ENCODE measurements around the gene ALDOB.
"Not testable (repeated sequence)": the region's sequence is repeated elsewhere in the genome, so short reads cannot be mapped to it uniquely, and the experiment has no call there.

The ALDOB gene

DNA sequence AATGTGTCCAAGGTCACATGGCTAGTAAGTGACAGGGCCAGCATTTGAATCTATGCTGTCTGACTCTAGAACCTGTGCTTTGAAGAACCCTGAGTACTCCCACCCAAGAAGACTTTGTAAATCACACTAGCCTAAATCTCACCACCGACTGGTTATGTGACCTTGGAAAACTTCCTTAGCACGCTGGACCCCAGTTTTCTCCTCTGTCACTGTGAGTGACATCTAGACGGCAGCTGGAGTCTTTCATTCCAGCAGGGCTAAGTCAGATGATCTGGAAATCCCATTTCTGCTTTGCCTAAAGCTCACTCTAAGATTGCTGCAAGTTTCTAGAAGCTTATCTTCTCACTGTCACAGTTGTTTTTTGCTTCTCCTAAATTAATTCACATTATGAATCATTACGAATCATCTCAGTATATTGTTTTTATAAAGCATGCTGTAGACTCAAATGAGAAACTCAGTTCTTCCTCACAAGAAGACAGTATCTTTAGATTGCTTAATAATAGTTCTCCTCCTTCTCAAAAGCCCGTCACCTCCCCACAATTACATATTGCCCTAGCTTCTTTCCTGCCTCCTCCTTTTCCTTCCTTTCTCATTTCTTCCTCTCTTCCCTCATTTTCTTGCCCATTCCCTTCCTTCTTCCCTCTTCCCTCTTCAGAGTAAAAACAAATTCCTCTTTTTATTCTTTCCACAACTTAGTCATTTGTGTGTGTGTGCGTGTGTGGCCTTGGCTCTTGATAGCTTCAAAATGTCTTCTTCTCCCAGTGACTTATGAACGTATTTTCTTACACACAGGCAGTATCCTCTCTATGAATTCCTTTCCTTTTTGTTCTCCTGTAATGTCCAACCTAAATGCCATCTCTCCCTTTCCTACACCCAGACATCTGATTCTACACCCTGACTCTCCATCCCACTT lies 16.8 kb downstream of the ALDOB start:
- DNase-seq = peak; percentile 14

DNA sequence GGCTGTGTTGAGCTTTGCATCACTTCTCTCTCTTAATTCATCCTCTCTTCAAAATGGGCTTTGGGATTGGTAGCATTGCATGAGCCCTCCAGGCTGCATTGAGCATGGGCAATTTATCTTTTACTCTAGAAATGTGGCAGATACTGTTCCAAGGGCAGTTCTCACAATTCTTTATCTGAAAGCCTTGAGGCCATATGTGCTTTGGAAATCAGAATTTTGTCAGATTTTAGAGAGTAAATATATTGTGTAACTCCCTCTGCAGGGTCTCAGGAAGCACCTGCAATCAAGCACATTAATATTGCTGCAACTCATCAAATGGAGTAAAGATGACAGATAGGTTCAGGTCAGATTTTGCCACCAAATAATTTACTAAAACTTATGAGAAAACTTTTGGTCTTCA lies 17.6 kb downstream of the ALDOB start:
- DNase-seq = no peak

- no peak for DNase-seq
Measured at GRCh38 chr9:101417389-101417788, 18.2 kb downstream of the ALDOB start.

DNA sequence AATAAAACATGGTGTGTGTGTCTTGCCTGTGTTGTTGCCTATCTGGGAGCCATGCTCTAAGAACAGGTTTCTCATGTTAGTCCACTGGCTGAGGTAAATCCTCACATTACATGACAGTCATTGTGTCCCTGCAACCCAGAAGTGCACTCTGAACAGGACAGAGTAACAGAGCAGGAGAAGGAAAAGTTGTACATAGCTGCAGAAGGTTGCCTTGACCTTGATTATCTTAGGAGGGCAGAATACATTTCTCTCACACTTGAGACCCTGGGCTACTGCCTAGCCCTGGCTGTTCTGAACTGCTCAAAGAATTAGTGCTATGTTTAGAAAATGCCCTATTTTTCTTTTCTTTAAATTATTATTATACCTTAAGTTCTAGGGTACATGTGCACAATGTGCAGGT lies 20.0 kb downstream of the ALDOB start:
- DNase-seq = no peak

DNA sequence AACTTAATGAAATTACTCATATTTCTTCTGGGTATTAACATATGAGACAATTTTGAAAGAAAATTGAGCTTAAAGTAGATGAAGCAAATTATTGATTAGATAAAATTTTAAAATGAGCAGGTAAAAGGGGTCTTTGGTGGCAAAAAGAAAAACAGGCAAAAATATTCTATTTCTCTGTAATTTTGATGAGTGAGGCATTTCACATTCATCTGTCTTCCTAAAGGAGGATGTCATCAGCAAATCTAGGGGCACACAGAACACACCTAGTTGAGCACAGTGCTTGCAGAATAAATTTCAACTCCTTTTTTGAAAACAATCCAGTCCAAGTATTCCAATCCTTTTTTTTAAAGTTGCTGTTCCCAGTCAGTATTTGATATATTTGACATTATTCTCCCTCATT lies 20.7 kb downstream of the ALDOB start:
- no peak for DNase-seq

GRCh38 chr9:101409079-101409477 lies 26.5 kb downstream of the ALDOB start:
- DNase-seq = no peak

GRCh38 chr9:101408374-101409078 lies 27.0 kb downstream of the ALDOB start:
- DNase-seq = no peak

- no peak for DNase-seq
Measured at GRCh38 chr9:101403516-101404285, 31.9 kb downstream of the ALDOB start.

GRCh38 chr9:101400120-101400519 lies 35.5 kb downstream of the ALDOB start:
- DNase-seq = peak; percentile 23

- DNase-seq = peak; percentile 59
Measured at GRCh38 chr9:101399643-101399970, 36.0 kb downstream of the ALDOB start.

DNA sequence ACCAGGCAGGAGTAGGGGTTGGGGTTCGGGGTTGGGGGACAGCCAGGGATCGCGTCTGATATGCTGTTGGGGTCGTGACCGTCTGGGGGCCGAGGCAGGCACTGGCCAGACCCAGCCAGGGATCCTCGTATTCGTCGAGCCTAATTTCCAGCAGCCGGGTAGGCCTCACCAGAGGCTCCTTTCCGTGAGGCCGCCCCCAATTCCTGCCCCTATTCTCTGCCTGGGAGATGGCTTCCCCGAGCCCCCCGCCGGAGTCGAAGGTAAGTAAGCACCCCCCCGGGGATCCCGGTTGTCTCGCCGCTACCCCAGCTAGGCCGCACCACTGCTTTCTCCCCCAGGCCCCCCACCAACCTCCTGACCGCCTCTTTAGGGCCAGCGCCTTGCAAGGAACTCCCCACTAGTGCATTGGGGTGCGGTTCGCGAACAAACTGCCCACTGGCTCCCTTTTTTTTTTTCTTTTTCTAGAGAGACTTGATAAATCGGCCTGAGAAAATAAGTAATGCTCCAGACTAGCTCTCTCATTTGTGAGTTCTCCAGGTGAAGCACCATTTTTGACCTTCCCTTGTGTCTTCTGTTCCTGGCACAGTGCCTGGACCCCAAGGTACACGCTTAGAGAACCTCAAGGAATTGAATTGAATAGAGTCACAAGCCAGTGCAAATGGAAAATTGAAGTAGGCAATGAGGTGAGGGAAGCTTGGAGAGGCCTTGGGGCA lies 36.5 kb downstream of the ALDOB start:
- no peak for DNase-seq

DNA sequence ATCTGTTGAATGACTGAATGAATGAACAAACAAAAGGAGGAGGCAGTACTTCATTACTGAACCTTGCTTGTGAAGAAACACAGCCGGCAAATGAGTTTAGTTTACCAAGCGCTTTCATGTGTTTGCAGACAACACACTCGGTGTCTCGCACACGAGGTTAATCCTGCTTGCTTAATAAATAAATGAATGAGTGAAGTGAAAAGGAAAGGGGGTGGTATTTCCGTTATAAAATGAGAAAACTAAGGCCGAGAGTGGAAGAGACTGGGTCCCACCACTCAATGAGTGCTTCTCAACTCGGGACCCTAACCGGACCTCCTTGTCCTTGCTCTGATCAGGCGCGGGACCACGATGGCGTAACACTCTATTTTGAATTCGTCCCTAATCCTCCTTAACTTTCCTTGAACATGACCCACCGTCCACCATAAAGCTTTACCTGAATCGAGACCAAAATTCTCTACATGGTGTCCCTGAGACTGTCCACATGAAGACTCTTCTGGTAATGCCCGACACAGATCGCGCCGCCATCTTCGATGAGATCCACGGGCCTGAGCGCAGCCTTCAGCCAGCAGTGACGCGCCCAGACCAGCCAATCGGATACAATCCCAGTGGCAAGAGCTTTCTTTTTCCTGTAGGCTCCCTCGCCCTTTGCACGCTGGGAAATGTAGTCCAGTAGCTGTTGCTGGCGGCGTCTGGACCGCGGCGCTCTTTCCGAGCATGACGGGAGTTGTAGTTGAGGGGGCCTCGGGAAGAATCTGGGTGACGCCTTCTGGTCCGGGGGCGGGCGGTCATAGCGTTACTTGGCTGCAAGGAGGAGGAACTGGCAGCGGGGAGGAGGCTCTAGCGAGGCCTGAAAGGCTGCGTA lies 37.3 kb downstream of the ALDOB start, which contains the start of the genes MRPL50 and ZNF189:
TSS of gene MRPL50 (minus strand) at position 551 of the 862 bp plus-strand sequence. CDS start at position 525, 26 bp downstream.
TSS of gene ZNF189 (plus strand) at position 784 of the 862 bp plus-strand sequence. CDS start 306 bp downstream, outside the sequence.
- DNase-seq = peak; percentile 99

DNA sequence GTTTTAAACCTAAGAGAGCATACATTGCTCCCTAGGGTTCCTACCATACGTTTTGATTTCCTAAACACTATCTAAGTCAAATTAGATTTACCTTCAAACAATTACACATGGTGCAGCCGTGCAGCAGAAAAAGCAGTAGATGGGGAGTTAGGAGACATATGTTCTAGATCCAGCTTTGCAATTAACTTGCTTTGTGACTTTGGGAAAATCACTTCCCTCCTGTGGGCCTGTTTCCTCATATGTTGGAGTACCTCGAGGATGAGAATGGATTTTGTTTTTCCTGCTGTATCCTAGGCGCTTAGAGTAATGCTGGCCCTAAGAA lies 37.9 kb downstream of the ALDOB start:
- peak; percentile 15 for DNase-seq

- no peak for DNase-seq
Measured at GRCh38 chr9:101394687-101395086, 40.9 kb downstream of the ALDOB start.

DNA sequence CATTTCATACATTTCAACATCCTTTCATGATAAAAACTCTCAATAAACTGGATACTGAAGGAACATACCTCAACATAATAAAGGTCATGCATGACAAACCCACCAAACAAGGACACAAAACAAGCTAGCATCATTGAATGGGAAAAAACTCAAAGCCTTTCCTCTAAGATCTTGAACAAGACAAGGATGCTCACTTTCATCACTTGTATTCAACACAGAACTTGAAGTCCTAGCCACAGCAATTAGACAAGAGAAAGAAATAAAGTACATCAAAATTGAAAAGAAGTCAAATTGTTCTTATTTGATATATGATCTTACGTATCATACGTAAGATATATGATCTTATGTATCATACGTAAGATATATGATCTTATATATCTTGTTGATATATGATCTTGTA lies 42.4 kb downstream of the ALDOB start:
- DNase-seq = no peak

GRCh38 chr9:101388507-101388993 lies 47.0 kb downstream of the ALDOB start:
- DNase-seq = no peak

- peak; percentile 41 for DNase-seq
Measured at GRCh38 chr9:101387871-101388506, 47.6 kb downstream of the ALDOB start.

- not testable (repeated sequence) for DNase-seq
Measured at GRCh38 chr9:101384873-101385536, 50.6 kb downstream of the ALDOB start, which contains the start of gene BAAT. Gene BAAT (minus strand): TSS chr9:101385006. CDS start chr9:101371404, 13,602 bp downstream.

- no peak for DNase-seq
Measured at GRCh38 chr9:101383361-101383760, 52.2 kb downstream of the ALDOB start.

DNA sequence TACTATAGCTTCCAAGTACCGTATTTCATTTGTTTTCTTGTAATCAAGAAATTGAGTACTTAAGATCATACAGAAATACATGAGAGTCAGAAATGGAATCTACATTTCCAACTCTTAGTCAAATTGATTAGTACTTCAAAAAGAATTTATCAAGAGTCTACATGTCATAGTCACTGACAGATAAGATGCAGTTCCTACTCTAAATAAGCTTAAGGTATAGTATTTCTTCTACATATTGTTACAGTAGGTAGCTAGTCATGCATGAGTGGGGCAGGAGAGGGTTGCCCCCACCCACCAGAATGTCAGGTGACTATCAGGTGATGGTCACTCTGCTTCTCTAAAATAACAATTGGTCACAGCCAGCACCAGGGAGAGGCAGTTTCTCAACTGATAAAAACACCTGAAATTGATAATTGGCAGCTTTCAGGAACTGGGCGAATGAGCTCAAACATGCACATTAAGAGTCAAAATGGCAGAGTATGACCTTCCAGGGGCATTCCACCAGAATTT lies 53.7 kb downstream of the ALDOB start:
- DNase-seq = no peak

Measured in suppressor macrophage treated with lipopolysaccharide for 4 hours (primary cell).